Suppressor macrophage (primary cell): ENCODE results near the gene RNF214.

ENCODE experiments used
- DNase-seq, 4 experiments: peaks; one replicate each; pipeline ENCODE4 v3.0.0-alpha.2; 2020 to 2022

The RNF214 gene

DNA sequence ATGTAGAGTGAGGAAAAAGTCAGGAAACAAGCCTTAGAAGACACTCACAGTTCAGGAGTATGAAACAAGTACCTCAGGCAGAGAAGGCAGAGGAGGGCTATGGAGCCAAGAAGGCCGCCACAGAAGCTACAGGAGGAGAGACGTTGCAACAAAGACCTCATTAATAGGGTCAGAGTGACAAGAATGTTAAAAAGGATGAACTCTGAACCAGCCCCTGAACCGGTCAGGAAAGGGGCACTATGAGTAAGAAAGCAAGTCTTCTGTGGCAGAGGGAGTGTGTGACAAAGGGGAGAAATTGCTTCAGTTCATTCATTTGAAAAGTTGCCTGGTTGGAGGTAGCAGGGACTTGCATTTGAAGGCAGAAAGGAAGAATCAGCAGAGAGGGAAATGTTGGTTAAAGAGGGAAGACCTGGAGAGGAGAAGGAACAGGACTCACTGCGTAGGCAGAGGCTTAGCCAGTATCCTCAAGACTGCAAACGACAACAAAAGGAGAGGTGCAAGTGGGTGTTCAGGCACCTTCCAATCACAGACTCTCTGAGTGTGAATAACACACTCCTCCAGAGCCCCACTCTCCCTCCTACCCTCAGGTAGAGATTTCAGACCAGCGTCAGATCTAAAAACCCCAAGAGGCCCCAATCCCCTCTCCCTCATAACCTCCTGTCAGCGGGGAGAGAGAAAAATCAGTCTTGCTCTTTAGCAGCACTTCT, 17.9 kb upstream of the RNF214 start:
- DNase-seq, result no peak

DNA sequence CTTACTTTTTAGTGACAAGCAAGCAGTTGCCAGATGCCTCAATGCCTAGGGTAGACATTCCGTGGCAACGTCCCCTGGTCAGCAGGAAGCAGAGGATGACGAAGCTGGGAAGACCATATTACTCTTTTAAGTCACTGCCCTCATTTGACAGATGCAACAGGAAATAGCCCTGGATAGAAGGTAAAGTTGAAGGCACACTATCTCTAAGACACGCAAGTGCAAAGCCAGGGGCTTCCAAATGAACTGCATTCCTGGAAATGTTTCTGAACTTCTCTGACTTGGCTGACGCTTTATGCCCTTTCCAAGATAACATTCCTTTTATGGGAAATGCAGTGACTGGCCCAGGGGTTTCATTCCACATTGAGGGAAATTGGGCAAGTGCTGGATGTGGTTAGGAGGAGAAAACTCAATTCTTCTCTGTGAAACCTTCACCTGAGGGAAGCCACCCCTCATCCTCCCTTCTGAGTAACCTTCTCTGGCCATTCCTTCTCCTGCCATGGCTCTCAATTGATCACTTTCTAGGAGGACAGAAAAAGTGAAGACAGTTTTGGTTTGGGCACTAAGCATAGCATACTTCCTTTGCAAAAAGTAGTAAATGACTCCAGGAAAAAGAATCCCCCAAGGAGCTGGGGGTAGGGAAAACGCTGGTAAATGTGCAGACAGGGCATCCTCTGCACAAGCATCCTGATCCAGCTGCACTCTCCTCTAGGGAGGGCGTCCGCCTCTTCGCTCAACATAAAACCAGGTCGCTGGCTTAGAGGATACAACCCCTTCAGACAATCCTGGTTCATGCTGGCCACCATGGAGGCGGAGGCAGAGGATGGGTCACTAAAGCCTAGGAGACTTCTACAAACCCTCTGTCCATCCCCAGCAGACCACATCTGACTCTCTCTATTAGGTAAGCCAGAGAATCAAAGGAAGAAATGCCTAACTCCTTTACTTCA, 15.1 kb upstream of the RNF214 start:
- DNase-seq, result no peak

DNA sequence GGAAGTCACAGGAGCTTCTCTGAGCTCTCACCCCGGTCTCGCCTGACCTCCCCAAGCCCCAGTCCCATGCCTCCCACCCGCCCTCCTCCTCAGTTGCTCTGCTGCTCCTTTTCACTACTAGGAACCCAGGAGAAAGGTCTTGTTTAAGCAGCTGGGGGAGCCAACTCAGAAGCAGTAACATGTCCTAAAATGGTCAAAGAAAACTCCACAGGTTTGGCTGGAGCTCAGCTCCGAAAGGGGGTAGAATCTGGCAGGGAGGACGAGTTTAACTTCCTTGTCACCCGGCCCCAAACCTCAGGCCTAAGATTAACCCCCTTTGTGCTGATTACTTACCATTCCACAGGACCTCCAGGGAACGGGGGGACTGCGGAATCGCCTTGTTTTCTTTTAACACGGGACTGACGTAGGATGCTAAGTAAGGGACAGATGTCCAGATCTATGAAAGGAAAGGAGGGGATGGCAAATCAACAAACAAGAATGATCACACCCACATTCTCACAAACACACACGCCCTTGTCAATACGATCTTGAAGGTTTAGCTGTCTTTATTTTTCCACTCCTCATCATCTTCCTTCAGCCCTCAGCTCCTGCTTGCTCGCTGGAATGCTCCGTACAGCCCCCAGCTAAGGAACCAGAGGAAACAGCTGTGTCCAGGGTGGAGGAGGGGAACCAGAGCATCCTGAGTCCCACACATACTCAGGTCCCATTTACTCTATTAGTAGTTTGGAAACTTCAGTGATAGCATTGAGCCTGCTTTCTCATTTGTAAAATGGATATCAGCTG, 14.1 kb upstream of the RNF214 start:
- no peak for DNase-seq

DNA sequence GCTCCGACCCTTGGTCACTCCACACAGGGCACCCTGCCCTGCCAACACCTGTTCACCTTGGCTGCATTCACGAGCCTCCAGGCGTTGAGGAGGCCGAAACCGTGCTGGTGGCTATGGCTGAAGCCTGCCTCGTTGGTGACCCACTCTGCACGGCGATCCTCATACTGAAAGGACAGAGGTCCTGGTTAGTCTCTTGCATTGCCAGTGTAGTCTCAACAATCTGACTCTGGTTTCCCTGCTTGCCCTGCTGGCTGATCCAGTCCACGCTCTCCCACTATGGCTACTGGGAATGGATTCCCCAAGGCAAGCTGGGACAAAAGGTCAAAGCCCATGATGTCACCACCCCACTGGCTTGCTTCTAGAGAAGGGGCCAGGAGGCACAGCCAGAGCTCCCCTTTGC, 13.5 kb upstream of the RNF214 start:
- no peak for DNase-seq

DNA sequence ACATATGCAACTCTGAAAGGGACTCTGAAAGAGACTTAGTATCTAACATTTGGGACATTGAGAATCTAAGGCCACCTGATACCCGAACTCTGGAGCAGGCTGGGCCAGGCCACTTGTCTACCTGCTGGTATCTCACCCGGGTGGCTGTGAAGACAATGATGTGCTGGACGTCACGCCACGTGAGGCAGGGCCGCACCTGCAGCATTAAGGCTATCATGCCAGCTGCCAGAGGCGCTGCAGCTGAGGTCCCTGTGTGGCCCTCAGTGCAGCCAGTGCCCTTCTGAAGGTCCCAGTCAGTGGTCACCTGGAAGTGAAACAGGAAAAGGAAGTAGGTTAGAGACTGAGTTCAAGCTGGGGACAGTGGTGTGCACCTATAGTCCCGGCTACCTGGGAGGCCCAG, 13.0 kb upstream of the RNF214 start:
- no peak for DNase-seq

DNA sequence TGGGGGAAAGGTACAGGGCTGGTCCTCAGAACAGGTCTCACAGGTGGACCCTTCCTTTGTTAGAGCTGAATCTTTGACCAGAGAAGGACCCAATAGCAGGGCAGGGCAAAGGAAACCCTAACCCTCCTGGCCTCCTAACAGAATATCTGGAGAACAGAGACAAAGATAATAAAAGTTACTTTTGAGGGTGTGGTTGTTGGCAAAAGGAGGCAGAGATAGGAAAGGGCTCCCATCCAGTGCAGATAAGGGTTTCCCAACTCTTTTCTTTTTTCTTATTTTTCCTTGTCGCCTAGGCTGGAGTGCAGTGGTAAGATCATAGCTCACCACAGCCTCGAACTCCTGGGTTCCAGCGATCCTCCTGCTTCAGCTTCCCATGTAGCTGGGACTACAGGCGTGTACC, 12.5 kb upstream of the RNF214 start:
- DNase-seq, result no peak

DNA sequence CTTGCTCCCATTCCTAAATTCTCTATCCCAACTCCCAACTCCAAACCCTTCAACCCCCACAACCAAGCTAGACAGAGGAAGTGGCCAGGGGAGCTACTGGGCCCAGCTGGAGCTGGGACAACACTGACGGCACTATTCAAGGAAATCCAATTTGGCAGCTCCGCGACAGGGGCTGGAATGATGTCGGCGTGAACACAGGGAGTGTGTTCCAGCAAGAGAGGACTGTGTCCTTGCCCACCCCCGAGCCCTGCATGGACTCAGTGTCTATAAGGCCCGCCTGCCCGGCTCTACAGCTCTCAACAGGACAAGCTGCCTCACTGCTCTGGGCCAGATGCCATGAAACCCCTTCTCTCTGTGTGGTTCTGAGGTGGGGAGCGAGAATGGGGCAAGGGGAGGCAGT, 11.9 kb upstream of the RNF214 start:
- no peak for DNase-seq

DNA sequence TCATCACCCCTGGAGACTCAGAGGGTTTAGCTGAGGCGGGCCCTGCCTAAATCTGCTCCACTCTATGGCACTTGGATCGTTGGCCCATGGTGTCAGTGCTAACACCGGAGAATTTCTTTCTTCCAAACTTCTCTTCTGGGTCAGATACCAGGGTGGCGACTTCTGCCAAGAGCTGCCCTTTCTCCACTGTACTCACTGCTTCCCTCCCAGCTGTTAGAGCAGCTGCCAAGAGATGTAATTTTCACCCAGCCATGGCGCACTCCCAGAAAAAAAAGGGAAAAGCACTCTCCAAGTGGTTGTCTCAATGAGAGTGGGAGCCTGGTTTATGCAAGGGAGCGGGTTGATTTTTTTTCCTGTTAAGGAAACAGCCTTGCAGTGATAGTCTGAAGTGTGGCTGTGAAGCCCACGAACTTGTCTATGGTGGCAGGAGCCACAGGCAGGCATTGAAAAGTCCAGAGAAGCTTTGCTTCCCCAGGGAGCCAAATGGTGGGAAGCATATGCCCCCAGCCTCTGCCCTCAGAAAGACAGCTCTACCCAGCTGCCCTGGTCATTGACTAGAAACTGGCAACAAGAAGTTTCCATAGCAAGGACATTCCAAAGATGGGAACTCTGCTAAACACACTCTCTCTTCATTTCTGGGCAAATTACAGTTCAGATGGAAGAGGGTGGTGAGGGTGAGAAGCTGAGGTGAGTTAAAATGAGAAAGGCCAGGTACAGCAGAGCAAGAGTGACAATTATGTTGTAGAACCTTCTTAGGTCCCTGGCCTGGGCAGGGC, 11.3 kb upstream of the RNF214 start:
- DNase-seq, result no peak

DNA sequence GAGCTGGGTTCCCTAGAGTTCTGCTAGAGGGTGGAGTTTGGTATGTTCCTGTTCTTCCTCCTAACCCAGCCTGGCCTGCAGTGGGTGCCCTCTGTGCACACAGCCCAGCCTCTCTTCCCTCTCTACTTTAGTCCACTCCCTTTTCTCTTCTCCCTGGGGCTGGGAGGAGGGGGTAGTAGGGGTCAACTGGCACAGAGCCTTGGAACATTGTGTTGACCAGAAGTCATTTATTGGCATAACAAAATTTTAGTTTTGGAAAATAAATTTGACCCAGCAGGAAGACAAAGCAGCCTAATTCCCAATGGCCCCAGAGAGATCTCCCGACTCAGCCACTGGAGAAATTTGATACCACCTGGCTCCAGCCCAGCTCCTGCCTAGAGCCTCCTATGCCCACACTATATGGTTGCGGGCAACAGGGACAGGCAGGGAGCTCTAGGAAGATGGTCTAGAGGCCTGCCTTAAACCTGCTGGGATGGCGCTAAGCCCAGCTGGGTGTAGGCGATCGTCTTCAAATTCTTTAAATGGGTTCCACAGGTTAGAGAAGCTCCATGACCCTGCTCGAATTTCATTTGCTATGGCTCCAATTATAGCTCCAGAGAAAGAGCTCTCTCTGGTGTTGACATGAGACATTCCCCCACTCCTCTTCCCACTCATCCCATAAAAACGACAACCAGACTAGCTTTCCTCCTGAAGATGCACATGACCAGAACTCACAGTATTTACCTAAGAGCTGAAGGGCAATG, 10.5 kb upstream of the RNF214 start:
- peak in 2 of 4 experiments; percentile 9 to 19 for DNase-seq

DNA sequence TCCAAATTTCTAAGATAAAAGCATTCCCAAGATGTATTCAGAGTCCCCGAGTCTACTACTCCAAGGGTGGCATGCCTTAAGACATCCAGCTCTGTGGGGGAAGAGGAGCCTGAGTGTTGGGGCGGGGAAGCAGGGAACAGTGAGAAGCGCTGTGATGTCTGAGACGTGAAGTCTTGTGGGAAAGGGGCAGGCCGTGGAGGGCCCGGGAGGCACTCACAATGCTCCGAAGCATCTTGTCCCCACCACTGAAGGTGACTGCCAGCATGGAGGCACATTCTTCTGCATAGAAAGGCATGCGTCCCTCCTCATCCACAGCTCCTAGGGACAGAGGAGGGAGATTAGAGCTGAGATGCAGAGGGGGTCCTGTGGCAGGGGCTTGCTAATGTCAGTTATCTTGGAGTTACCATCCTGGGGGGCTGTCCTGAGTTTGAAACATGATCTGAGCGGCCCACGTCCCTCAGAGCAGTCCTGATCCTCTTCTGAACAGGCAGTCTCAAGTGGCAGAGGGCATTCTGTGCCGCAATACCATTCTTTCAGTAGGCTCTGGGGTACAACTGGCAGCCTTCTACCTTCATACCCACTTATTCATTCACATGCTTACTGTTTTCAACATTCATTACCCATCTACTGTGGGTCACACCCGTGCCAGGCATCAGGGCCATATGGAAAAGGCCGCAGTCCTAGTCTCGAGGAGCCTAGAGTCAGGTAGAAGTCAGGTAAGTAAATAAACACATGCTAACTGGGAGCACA, 9.3 kb upstream of the RNF214 start:
- no peak for DNase-seq

DNA sequence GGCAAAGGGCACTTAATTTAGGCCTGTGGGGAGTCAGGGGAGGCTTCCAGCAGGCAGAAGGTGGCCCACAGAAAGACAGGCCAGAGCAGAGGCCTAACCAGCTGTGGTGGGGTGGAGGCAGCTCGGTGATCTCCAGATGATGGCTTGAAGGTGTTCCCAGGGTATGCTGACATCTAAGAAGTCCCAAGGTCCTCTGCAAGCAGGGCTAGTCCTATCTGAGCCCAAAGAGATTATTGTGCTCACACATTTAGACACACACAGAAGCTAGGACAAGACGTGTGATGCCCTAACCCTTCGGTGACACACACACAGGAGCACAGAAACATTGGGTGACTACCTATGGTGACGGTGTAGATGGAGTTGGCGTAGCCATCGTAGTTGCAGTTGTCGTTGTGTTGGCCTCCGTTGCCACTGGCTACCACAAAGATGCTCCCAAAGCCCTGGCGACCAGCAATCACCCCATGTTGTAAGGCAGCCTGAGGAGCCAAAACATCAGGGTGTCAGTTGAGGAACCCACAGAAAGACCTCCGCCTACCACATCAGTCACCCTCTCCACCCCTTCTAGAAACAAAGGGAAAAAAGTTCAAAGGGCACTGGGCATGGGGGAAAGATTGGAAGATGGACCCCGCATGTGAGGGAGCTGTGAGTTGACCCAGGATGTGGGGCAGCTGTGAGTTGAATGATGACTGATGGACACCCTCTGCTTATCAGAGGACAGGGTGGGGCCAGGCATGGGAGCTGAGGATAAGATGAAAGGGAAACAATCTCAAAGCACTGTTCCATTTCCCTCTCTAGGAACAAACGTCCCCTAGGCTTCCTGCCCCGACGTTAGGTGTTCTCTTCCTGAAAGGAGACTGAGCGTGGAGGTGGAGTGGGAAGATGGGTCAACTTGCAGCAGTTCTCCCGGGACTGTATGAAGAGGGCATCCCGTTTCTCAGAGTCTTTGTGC, 8.5 kb upstream of the RNF214 start:
- DNase-seq, result no peak

DNA sequence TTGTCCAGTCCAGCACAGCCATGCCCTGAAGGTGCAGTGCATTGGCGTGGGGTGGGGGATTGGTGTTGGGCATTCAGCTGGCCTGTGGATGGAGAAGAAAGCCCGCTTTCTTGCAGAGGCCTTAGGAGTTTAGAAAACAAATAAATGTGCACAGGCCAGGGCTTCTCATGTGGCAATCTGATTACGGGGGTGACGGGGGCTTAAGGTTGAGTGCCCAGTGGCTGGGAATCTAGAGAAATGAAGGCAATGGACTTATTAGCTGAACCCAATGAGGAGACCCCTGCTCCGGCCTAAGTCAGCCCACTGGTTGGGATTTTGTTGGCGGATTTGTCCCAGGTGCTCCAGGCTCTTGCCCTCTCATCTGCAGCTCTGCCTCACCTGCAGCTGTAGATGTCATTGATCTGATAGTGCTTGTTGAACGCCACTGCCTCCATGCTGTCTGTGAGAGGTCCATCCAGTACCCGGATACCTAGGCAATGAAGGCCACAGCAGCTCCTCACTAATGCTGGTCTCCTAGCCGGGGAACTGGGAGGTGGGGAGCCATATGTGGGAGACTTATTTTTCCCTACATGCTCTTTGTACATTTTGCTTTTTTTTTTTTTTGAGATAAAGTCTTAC, 6.8 kb upstream of the RNF214 start:
- DNase-seq, result no peak

DNA sequence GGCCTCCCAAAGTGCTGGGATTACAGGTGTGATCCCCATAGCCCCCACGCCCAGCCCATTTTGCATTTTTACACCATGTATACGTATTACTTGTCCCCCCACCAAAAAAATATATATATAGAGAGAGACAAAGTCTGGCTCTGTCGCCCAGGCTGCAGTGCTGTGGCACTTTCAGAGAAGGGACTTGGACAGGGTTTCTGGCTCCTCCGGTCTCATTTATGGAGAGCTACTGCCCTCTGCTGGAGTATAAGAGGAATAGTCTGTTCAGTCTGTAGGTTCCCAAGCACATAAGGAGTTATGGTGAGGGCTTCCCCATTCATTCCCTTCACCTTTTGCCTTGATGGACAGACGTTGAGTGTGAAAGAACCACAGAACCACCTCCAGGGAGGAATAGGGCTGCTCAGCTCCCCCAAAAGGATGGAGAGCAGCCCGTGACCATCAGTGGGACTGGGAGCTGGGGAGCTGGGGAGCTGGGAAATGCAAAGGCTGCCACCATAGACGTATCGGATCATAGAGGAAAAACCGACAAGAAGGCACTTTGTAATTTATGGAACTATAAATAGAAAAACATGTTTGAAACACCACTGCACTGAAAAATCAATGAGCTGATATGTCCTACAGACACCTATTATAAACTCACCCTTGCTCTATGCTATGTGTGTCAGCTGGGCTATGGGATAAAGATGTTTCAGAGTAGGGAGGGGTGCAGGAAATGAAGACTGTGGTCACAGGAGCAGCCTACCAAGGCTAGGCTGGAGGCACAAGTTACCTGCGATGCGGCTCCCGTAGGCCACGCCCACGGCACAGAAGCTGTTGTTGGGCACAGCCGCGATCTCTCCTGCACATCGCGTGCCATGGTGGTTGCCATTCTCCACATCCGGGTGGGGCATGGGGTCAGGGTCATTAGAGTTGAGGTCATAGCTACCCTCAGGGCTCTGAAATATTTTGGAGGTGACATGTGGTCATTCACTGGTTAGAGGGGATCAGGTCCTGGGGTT, 5.8 kb upstream of the RNF214 start:
- DNase-seq, result peak; percentile 69 to 92 (median 82)

DNA sequence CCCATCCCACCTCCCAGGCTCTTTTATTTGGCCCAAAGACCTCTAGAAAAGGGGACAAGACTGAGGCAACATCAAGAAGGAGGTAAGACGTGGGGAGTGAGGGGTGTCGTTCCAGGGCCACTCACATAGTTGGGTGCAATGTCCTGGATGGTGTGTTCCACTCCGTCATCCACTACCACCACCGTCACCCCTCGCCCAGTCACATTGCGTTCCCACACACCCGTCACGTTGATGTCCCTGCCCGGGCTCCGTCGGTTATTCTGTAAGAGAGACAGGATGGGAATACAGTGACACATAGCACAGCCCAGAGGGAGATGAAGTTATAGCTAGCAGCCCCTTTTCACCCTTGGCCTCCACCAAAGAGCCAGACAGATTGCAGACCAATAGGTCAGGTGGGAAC, 4.4 kb upstream of the RNF214 start:
- DNase-seq, result no peak

DNA sequence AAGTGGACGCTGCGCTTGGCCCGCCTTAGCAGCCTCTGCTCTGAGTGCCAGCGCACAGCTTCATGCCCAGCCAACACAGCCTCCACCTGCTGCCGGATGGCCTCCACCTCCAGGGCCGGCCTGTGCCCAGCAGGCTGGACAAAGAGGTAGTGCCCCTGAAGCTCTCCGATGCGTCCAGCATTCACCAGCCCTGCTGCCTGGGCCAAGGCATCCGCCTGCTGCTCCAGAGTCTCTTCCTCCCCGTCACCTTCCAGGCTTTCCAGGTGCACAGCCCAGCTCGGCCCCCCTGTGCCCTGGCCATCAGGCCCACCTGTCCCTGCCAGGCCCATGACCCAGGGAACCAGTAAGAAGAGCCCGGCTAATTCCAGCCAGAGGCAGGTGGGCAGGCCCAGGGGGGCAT, 3.1 kb upstream of the RNF214 start:
- DNase-seq, result no peak

DNA sequence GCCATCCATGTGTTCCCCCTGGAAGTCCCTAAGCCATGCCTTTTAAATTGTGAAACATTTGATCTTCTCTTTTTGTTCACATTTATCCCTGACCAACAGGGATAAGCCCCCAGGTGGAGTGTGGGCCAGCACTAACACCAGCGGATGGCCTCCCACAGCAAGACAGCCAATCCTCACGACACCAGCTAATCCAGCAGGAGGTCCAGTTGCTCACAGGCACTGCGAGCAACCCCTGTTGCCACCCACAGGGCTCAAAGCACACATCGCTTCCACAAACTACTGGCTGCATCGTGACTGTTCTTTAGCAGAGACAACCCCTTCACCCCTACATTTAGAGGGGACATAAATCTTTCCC, 2.6 kb upstream of the RNF214 start:
- no peak for DNase-seq

DNA sequence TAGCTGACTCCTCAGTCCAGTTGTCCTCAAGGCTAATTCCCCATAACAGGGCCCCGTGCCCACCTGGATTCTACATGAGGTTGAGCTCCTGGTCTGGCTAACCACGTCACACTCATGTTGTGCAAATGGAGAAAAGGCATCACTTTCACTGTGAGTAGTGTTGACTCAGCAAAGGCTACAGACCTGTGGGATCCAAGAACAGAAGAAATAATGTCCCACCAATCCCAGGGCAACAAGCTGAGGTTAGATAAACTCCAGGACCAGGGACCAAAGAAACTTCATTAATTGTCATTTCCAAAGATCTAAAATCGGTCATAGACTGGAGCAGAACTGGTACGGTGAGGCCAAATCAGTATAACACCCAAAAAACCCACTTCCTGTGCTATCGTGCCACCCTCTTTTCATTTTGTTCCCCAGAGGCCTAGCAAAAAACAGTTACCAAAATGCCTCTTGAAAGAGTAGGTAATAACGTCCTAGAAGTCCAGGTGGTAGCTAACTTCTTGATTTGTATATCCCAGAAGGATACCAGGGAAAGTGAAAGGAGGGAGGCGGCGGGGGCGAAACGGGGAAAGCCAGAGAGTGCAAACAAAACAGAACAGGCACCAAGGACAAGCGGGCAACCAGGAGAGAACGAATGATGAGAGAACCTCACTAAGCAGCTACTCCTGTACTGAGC, 2.0 kb upstream of the RNF214 start:
- DNase-seq, result no peak
